AG09309 (cell line): Measurements from ENCODE around the gene STK38.

Source experiments
- DNase-seq: peaks from one replicate; pipeline ENCODE4 v3.0.0-alpha.2; 2010; ENCODE audit warnings: low read depth
- H3K4me3 ChIP-seq: 2 replicates; pipeline ENCODE4 v1.5.1; 2011; ENCODE audit warnings: mild to moderate bottlenecking, low read depth, low read length, moderate library complexity; ENCODE audit not compliant: control insufficient read depth
- TF ChIP-seq, protein P1 (sequence below): IDR thresholded peaks from 2 replicates; pipeline ENCODE4 v1.5.1; 2011; ENCODE audit warnings: mild to moderate bottlenecking, low read depth, low read length, inconsistent platforms; ENCODE audit not compliant: insufficient read depth, control insufficient read depth; ENCODE audit errors: missing control alignments

The STK38 gene

GRCh38 chr6:36504982-36505381 is 42.3 kb downstream of the STK38 start:
- TF ChIP-seq, protein P1, sequence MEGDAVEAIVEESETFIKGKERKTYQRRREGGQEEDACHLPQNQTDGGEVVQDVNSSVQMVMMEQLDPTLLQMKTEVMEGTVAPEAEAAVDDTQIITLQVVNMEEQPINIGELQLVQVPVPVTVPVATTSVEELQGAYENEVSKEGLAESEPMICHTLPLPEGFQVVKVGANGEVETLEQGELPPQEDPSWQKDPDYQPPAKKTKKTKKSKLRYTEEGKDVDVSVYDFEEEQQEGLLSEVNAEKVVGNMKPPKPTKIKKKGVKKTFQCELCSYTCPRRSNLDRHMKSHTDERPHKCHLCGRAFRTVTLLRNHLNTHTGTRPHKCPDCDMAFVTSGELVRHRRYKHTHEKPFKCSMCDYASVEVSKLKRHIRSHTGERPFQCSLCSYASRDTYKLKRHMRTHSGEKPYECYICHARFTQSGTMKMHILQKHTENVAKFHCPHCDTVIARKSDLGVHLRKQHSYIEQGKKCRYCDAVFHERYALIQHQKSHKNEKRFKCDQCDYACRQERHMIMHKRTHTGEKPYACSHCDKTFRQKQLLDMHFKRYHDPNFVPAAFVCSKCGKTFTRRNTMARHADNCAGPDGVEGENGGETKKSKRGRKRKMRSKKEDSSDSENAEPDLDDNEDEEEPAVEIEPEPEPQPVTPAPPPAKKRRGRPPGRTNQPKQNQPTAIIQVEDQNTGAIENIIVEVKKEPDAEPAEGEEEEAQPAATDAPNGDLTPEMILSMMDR = no peak
- no peak overlapping the region for H3K4me3 ChIP-seq
- DNase-seq = peak; percentile 10

GRCh38 chr6:36504181-36504580 is 43.1 kb downstream of the STK38 start:
- no peak overlapping the region for H3K4me3 ChIP-seq

DNA sequence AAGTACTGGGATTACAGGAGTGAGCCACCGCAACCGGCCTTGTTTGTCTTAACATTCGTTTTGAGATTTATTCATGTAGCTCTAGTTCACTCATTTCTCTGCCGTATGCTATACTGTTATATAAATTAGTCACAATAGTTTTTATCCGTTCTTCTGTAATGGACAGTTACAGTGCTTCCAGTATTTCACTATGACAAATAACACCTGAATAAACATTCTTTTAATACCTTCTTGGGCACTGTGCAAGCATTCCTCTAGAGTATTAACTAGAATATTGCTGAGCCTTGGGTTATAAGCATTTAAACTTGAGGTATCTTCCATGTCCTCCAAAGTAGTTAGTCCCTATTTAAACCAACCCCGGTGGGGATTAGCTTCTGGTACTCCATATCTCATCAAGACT is 45.6 kb downstream of the STK38 start:
- DNase-seq = no peak
- H3K4me3 ChIP-seq = no peak overlapping the region
- TF ChIP-seq, protein P1 = no peak

More at GRCh38 chr6:36504181-36504580, 43.1 kb downstream of the STK38 start:
- DNase-seq = no peak
- TF ChIP-seq, protein P1 = no peak

GRCh38 chr6:36499918-36500317 is 47.4 kb downstream of the STK38 start:
- TF ChIP-seq, protein P1 = no peak
- no peak for DNase-seq
- H3K4me3 ChIP-seq = no peak overlapping the region

GRCh38 chr6:36495086-36495485 is 52.2 kb downstream of the STK38 start:
- no peak for DNase-seq
- TF ChIP-seq, protein P1 = no peak
- no peak overlapping the region for H3K4me3 ChIP-seq

GRCh38 chr6:36493859-36494258 is 53.4 kb downstream of the STK38 start:
- TF ChIP-seq, protein P1 = no peak
- no peak overlapping the region for H3K4me3 ChIP-seq
- DNase-seq = peak; percentile 17

DNA sequence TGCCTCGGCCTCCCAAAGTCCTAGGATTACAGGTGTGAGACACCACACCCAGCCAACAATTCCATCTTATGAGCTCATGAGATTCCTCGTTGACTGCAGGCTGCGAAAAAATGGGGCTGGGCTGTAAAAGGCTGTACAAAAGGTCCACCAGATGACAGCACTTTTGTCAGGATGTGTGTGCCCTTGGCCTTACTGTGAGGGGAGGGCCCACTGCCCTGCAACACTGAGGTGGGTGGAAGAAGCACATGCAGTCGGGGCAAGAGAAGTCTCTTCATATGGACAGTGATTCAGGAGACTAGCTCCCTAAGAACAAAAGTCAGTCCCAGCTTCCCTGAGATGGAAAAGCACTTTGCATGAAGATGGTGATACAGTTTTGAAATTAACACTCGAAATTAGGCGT is 54.0 kb downstream of the STK38 start:
- H3K4me3 ChIP-seq = no peak overlapping the region
- TF ChIP-seq, protein P1 = no peak
- no peak for DNase-seq
